GM19025 (cell line): ENCODE data around the gene SLC12A4.
"Not testable (repeated sequence)": the region's sequence is repeated elsewhere in the genome, so short reads cannot be mapped to it uniquely, and the experiment has no call there.

Experiments
- ATAC-seq: cut with Tn5 transposase; IDR thresholded peaks from one replicate; pipeline ENCODE4 v1.9.1; 2021; ENCODE audit warnings: mild to moderate bottlenecking, low read depth, moderate library complexity; ENCODE audit not compliant: unreplicated experiment

The SLC12A4 gene

GRCh38 chr16:67943619-67944504 lies 24.6 kb downstream of the SLC12A4 start, which contains the start of gene LCAT:
LCAT (minus strand) TSS chr16:67944120; CDS start chr16:67944101, 19 bp downstream.
- ATAC-seq: no peak

- no peak for ATAC-seq
Observed at GRCh38 chr16:67943256-67943618, 25.2 kb downstream of the SLC12A4 start.

GRCh38 chr16:67942510-67943255 lies 25.8 kb downstream of the SLC12A4 start:
- no peak for ATAC-seq

GRCh38 chr16:67942200-67942509 lies 26.3 kb downstream of the SLC12A4 start:
- no peak for ATAC-seq

- no peak for ATAC-seq
Observed at GRCh38 chr16:67941469-67942199, 26.8 kb downstream of the SLC12A4 start.

- ATAC-seq: no peak
Observed at GRCh38 chr16:67940446-67941089, 27.9 kb downstream of the SLC12A4 start.

- no peak for ATAC-seq
Observed at GRCh38 chr16:67939507-67940445, 28.7 kb downstream of the SLC12A4 start.

GRCh38 chr16:67937713-67938112 lies 30.7 kb downstream of the SLC12A4 start:
- ATAC-seq: not testable (repeated sequence)

GRCh38 chr16:67936880-67937605 lies 31.4 kb downstream of the SLC12A4 start:
- ATAC-seq: peak; percentile 40

- ATAC-seq: no peak
Observed at GRCh38 chr16:67936124-67936879, 32.1 kb downstream of the SLC12A4 start, which contains the start of gene PSMB10. PSMB10 (minus strand) TSS chr16:67936850; CDS start chr16:67936749, 101 bp downstream.

- peak; percentile 93 for ATAC-seq
Observed at GRCh38 chr16:67935402-67936123, 32.9 kb downstream of the SLC12A4 start.

- no peak for ATAC-seq
Observed at GRCh38 chr16:67935101-67935401, 33.4 kb downstream of the SLC12A4 start.

- ATAC-seq: no peak
Observed at GRCh38 chr16:67934306-67935100, 33.9 kb downstream of the SLC12A4 start.

- ATAC-seq: no peak
Observed at GRCh38 chr16:67933805-67934204, 34.6 kb downstream of the SLC12A4 start.

- no peak for ATAC-seq
Observed at GRCh38 chr16:67932462-67932840, 36.0 kb downstream of the SLC12A4 start.

- ATAC-seq: no peak
Observed at GRCh38 chr16:67931712-67932461, 36.5 kb downstream of the SLC12A4 start, which contains the start of gene CTRL. CTRL (minus strand) TSS chr16:67931862; CDS start chr16:67931852, 10 bp downstream.
